GM19328 (cell line): ENCODE results near the gene CABP4.
A peak's percentile ranks its signal among the peaks of the same experiment; 100 is the strongest.
"Not testable (repeated sequence)": the region's sequence is repeated elsewhere in the genome, so short reads cannot be mapped to it uniquely, and the experiment has no call there.

Experiments
- ATAC-seq: cut with Tn5 transposase; IDR thresholded peaks from one replicate; pipeline ENCODE4 v1.9.1; 2021; ENCODE audit warnings: mild to moderate bottlenecking, moderate library complexity; ENCODE audit not compliant: unreplicated experiment

The CABP4 gene

DNA sequence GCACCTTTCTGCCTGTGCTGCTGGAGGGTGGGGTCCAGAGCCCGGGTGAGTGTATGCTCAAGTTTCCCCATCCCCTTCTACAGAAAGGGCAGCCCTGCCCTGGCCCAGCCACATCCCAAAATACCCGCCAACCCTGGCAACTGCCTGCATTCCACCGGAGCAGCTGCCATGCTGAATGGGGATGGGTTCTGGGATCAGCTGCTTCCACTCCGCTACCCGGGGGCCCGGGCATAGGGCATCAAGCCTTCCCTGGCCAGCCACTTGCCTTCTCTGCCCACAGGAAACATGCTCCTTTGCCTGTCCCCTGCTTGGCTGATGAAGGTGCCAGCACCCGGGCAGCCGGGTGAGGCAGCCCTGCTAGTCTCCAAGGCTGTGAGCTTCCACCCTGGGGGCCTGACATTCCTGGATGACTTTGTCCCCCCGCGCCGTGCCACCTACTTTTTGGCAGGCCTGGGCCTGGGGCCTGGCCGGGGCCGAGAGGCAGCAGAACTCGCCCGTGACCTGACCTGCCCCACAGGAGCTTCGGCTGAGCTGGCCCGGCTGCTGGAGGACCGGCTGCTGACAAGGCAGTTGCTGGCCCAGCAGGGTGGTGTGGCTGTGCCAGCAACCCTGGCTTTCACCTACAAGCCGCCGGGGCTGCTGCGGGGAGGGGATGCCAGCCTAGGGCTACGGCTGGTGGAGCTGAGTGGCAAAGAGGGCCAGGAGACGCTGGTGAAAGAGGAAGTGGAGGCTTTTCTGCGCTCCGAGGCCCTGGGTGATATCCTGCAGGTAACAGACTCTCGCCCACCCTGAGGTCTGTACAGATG is 36.5 kb upstream of the CABP4 start:
- ATAC-seq, result no peak

DNA sequence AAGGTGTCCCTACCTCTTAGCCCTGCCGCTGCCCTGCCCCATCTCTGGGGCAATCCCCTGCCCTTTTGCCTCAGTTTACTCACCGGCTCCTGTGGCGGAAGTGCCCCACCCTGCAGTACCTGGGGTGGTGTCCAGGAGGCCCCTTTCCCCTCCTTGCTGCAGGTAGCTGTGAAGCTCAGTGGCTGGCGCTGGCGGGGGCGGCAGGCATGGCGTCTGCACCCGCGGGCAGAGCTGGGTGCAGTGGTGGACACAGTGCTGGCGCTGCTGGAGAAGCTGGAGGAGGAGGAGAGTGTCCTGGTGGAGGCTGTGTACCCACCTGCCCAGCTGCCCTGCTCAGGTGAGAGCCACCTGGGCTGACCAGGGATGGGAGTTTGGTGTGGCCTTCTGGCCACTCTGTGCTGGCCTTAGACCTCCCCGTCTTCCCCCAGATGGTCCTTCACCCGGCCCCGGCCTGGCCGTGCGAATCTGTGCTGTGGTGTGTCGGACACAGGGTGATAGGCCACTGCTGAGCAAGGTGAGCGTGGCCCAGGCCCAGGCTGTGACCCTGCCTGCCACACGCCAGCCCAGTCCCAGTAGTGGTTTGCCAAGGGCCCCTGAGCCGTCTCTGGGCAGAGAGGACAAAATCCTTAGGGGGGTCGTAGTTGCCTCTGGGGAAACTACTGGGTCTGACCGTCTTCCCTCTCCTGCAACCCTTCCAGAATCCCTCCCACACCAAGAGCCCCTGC is 35.7 kb upstream of the CABP4 start:
- ATAC-seq, result no peak

GRCh38 chr11:67420147-67420645 is 35.0 kb upstream of the CABP4 start:
- no peak for ATAC-seq

GRCh38 chr11:67420646-67421429 is 34.3 kb upstream of the CABP4 start:
- ATAC-seq, result peak; percentile 87

DNA sequence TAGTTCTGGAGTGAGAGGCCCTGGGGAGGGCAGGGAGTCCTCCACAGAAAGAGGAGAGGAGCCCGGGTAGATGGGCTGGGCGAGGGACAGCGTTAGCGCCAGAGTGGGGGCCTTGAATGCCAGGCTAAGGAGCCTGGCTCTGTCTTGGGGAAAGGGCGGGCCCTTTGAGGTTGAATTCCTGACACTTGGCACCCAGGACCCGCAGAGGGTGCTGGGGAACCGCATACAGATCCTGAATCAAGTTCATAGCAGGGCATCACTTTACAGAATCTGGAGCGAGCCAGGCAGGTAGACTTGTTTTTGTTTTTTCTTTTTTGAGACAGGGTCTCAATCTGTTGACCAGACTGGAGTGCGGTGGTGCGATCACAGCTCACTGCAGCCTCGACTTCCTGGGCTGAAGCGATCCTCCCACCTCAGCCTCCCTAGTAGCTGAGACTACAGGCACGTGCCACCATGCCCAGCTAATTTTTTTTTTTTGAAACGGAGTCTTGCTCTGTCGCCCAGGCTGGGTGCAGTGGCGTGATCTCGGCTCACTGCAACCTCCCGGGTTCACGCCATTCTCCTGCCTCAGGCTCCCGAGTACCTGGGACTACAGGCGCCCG is 33.6 kb upstream of the CABP4 start:
- no peak for ATAC-seq

DNA sequence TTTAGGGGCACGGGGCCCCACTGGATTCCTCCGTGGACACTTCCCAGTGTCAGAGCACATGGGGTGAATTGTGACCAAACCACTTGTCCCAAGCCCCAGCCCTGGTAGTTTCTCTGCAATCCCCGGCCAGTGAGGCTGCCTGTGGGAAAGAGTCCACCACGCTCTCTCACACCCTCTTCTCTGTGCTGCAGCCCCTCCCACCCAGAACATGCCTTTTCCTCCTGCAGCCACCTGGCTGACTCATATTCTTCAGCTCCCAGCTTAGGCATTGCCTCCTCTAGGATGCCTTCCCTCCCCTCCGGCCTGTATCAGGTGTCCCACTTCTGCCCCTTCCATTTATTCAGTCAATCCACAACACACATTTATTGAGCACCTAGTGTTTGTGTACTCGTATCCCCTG is 32.3 kb upstream of the CABP4 start:
- no peak for ATAC-seq

DNA sequence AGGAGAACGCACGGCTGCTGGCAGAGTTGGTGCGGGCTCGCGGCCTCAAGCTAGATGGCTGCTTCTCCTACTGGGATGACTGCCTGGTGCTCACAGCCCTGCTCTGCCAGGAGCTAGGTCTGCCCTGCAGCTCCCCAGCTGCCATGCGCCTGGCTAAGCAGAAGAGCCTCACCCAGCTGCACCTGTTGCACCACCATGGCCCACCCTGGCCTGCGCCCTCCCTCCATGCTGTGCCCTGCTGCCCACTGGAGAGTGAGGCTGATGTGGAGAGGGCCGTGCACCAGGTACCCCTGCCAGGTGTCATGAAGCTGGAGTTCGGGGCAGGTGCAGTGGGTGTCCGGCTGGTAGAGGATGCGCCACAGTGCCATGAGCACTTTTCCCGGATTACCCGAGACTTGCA is 31.7 kb upstream of the CABP4 start:
- no peak for ATAC-seq

- no peak for ATAC-seq
Measured at GRCh38 chr11:67423891-67424613, 31.1 kb upstream of the CABP4 start.

GRCh38 chr11:67427364-67427859 is 27.7 kb upstream of the CABP4 start:
- not testable (repeated sequence) for ATAC-seq

- peak; percentile 76 for ATAC-seq
Measured at GRCh38 chr11:67428052-67429001, 26.8 kb upstream of the CABP4 start, which contains the start of gene RPS6KB2. Gene RPS6KB2 (plus strand): TSS chr11:67428494. CDS start chr11:67428546, 52 bp downstream.

DNA sequence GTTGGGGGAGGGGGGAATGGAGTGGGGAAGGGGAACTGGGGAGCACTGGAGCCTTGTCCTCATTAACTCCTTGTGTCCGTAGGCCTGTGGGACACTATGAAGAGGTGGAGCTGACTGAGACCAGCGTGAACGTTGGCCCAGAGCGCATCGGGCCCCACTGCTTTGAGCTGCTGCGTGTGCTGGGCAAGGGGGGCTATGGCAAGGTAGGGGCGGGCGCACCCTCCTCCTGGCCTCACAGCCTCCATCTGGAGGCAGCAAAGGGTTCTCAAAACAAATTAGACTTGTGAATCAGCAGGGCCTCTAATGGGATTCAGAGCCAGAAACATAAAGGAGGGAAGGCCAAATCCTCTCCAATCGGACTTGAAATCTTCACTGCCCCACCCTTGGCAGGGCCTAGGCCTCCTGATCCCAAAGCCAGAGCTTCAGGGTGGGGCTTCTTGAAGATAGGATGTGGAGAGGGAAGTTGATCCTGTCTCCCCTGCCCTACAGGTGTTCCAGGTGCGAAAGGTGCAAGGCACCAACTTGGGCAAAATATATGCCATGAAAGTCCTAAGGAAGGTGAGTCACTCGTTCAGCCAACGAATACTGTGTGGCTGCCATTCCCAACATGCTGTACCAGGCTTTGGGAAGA is 26.0 kb upstream of the CABP4 start:
- no peak for ATAC-seq

- no peak for ATAC-seq
Measured at GRCh38 chr11:67429722-67430121, 25.4 kb upstream of the CABP4 start.

DNA sequence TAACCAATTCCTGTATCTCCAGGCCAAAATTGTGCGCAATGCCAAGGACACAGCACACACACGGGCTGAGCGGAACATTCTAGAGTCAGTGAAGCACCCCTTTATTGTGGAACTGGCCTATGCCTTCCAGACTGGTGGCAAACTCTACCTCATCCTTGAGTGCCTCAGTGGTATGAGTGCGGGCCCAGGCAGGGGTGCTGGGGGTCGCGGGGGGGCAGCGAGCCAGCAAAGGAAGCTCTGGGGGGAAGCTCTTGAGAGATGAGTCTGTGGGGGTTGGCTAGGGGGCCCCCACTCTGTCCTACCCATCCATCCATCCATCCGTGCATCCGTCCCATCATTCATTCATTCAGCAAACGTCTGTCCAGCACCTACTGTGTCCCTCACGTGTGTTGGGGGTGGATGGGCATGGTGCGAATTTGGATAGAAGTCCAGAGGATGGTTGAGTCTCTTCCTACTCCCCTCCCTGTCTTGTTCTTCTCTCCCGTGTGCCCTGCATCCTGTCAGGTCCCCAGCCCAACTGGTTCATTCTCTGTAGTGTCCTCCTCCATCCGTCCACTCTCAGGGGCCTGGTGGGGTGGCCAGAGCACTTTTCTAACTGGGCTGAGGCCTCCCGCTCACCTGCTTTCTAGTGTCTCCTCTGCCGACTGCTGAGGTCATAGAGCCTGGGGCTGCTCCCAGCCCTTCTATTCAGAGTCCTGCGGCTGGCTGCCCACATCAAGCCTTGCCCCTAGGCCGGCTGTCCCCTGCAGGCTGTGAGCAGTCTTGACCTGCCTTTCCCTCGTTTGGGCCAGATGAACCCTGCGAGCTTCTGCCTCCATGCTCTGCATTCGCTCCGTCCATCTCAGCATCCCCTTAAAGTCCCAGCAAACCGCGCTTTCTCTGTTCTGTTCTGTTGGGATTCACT is 23.6 kb upstream of the CABP4 start:
- ATAC-seq, result no peak

DNA sequence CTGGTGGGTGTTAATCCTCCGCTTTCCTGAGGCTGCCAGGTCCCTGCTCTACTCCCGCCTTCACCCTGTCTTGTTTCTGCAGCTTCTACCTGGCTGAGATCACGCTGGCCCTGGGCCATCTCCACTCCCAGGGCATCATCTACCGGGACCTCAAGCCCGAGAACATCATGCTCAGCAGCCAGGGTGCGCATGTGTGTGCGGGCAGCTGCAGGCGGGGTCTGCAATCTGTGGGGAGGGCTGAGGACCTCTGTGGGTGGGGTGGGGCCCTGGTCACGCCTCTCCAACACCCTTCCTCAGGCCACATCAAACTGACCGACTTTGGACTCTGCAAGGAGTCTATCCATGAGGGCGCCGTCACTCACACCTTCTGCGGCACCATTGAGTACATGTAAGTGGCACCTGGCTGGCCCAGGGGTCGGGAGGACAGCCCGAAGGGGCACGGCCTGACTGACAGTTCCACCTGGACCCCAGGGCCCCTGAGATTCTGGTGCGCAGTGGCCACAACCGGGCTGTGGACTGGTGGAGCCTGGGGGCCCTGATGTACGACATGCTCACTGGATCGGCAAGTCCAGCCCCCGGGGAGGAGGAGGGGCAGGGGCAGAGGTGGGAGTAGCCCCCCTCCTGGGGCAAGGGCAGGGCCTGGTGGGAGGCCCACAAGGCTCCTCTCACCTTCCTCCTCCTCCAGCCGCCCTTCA is 22.4 kb upstream of the CABP4 start:
- no peak for ATAC-seq

DNA sequence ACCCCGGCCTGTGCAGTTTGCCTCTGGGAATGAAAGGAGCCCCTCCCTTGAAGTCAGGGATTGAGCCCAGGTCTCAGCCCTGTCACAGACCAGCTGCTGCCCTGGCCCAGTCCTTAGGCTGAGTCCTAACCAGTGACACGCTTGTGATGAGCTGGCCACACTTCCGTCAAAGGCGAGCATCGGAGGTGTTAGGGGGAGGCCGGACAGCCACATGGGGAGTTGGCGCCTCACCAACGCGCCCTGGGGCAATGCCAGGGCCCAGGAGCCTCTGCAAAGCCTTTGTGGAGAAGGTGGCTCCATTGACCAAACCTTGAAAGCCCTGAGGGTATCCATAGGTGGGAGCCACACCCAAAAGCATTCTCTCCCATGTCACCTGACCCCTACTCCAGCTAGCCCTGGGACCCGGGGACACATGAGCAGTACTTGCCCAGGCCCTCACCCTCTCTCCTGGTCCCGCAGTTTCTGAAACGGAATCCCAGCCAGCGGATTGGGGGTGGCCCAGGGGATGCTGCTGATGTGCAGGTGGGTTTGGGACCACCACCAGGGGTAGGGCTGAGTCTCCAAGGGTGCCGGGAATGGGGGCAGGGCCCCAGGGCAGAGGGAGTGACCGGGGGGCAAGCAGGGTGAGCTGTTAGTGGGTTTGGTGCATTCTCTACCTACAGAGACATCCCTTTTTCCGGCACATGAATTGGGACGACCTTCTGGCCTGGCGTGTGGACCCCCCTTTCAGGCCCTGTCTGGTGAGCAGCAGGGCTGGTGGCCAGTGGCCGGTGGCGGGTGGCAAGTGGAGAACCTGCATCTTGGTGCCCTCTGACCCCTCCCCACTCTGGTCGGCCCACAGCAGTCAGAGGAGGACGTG is 21.4 kb upstream of the CABP4 start:
- ATAC-seq, result no peak

DNA sequence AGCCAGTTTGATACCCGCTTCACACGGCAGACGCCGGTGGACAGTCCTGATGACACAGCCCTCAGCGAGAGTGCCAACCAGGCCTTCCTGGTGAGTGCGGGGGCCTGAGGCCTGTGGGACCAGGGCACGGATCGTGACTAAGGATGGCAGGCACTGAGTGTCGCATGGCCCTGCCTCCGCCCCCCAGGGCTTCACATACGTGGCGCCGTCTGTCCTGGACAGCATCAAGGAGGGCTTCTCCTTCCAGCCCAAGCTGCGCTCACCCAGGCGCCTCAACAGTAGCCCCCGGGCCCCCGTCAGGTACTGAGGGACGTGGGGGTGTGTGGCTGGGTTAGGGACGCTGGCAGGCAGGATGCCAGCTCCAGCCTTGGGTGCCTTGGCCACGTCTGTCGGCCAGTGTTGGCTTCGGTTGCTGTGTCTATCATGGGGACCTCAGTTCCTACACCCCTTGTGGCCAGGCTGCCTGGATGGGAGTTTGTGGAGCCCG is 20.7 kb upstream of the CABP4 start:
- ATAC-seq, result no peak
